GM23338 (cell line): ENCODE data around the gene ATP2B1. TPM values are rescaled to one million over a fixed set of nuclear protein-coding genes. Genes with fewer than 3 reads are reported as not detected.

ENCODE experiments used
- ATAC-seq: fragments of 200-7000 bp; cut with Tn5 transposase; 3 replicates; pipeline ENCODE4 v1.9.1; 2020
- DNase-seq: peaks from one replicate; pipeline ENCODE4 v3.0.0-alpha.2; 2015; ENCODE audit warnings: low spot score
- H2AFZ ChIP-seq: fragments of 200-600 bp; sonication (generic); 2 replicates; pipeline ENCODE4 v1.8.0; 2016; ENCODE audit warnings: antibody characterized with exemption, mild to moderate bottlenecking, moderate library complexity
- H3F3A ChIP-seq: fragments of 200-600 bp; sonication (generic); replicated peaks from 2 replicates; pipeline ENCODE4 v1.8.0; 2017; ENCODE audit warnings: antibody characterized with exemption, mixed run types, low read depth
- H3K27ac ChIP-seq: fragments of 200-600 bp; sonication (generic); 2 replicates; pipeline ENCODE4 v1.6.1; 2016; ENCODE audit warnings: low read depth
- H3K27me3 ChIP-seq: fragments of 200-600 bp; sonication (generic); 2 replicates; pipeline ENCODE4 v1.8.0; 2016; ENCODE audit warnings: mild to moderate bottlenecking, mixed run types, moderate library complexity; ENCODE audit not compliant: insufficient read depth
- H3K36me3 ChIP-seq: fragments of 200-600 bp; sonication (generic); 2 replicates; pipeline ENCODE4 v1.8.0; 2016; ENCODE audit warnings: mild to moderate bottlenecking; ENCODE audit not compliant: insufficient read depth
- H3K4me1 ChIP-seq: fragments of 200-600 bp; sonication (generic); 2 replicates; pipeline ENCODE4 v1.8.0; 2016; ENCODE audit warnings: mild to moderate bottlenecking, moderate library complexity; ENCODE audit not compliant: insufficient read depth
- H3K4me2 ChIP-seq: fragments of 200-600 bp; sonication (generic); 2 replicates; pipeline ENCODE4 v1.7.1; 2017; ENCODE audit warnings: mixed run types
- H3K4me3 ChIP-seq: fragments of 200-600 bp; sonication (generic); 2 replicates; pipeline ENCODE4 v1.6.1; 2016; ENCODE audit warnings: mixed run types
- H3K79me2 ChIP-seq: fragments of 200-600 bp; sonication (generic); replicated peaks from 2 replicates; pipeline ENCODE4 v1.8.0; 2017; ENCODE audit warnings: mild to moderate bottlenecking; ENCODE audit not compliant: insufficient read depth
- H3K9me2 ChIP-seq: fragments of 200-600 bp; sonication (generic); 2 replicates; pipeline ENCODE4 v1.8.0; 2017; ENCODE audit not compliant: insufficient read depth
- H4K20me1 ChIP-seq: fragments of 200-600 bp; sonication (generic); replicated peaks from 2 replicates; pipeline ENCODE4 v1.8.0; 2017; ENCODE audit warnings: mild to moderate bottlenecking; ENCODE audit not compliant: insufficient read depth
- H3K27ac Mint-ChIP-seq: 2 replicates; pipeline ENCODE4 v1.8.0; 2020; ENCODE audit warnings: inconsistent platforms, mild to moderate bottlenecking, moderate library complexity, mixed read lengths
- H3K27me3 Mint-ChIP-seq: 3 replicates; pipeline ENCODE4 v1.8.0; 2022; ENCODE audit warnings: low read depth, mild to moderate bottlenecking, moderate library complexity, mixed read lengths, inconsistent platforms; ENCODE audit not compliant: insufficient read depth, poor library complexity
- H3K36me3 Mint-ChIP-seq: 3 replicates; pipeline ENCODE4 v1.8.0; 2021; ENCODE audit warnings: low read depth, mild to moderate bottlenecking, inconsistent platforms, moderate library complexity, mixed read lengths
- H3K4me1 Mint-ChIP-seq: 3 replicates; pipeline ENCODE4 v1.8.0; 2020; ENCODE audit warnings: mild to moderate bottlenecking, inconsistent platforms, mixed read lengths
- H3K4me3 Mint-ChIP-seq: 3 replicates; pipeline ENCODE4 v1.8.0; 2021; ENCODE audit warnings: moderate library complexity, mild to moderate bottlenecking, inconsistent platforms, mixed read lengths
- H3K9me3 Mint-ChIP-seq: 3 replicates; pipeline ENCODE4 v1.8.0; 2020; ENCODE audit warnings: moderate library complexity, mild to moderate bottlenecking, inconsistent platforms, mixed read lengths
- CREB1 ChIP-seq: fragments of 250-450 bp; sonication (Bioruptor Pico); IDR thresholded peaks from 2 replicates; pipeline ENCODE4 v1.5.0; 2020; ENCODE audit warnings: low read depth, mild to moderate bottlenecking, moderate library complexity
- CTCF ChIP-seq, 2 experiments: fragments of 200-600 bp in 1 of 2; sonication (generic) in 1 of 2; conservative IDR thresholded peaks; 2 replicates each; pipeline versions ENCODE4 v1.5.1 to v1.6.1; 2016 to 2017; ENCODE audit warnings: antibody characterized with exemption in 2 of 2, low read depth in 2 of 2, mild to moderate bottlenecking in 2 of 2, moderate library complexity in 1 of 2
- ETS1 ChIP-seq: IDR thresholded peaks from 2 replicates; pipeline ENCODE4 v1.6.1; 2016; ENCODE audit warnings: antibody characterized with exemption
- EZH2 ChIP-seq: fragments of 200-600 bp; sonication (generic); IDR thresholded peaks from one replicate; pipeline ENCODE4 v1.8.0; 2017; ENCODE audit warnings: antibody characterized with exemption, mild to moderate bottlenecking, low read depth; ENCODE audit not compliant: unreplicated experiment
- EZH2phosphoT487 ChIP-seq: fragments of 200-600 bp; sonication (generic); IDR thresholded peaks from one replicate; pipeline ENCODE4 v1.8.1; 2018; ENCODE audit warnings: antibody characterized with exemption; ENCODE audit not compliant: unreplicated experiment
- JUNB ChIP-seq: IDR thresholded peaks from one replicate; pipeline ENCODE4 v1.6.1; 2016; ENCODE audit warnings: antibody characterized with exemption; ENCODE audit not compliant: unreplicated experiment
- NANOG ChIP-seq: IDR thresholded peaks from 2 replicates; pipeline ENCODE4 v1.6.1; 2016; ENCODE audit warnings: antibody characterized with exemption, borderline replicate concordance
- POLR2AphosphoS5 ChIP-seq: IDR thresholded peaks from 2 replicates; pipeline ENCODE4 v1.6.1; 2016; ENCODE audit warnings: antibody characterized with exemption, low read depth
- STAT1 ChIP-seq: IDR thresholded peaks from one replicate; pipeline ENCODE4 v1.6.1; 2016; ENCODE audit warnings: antibody characterized with exemption; ENCODE audit not compliant: unreplicated experiment
- ZNF114 ChIP-seq: fragments of 250-450 bp; sonication (Bioruptor Pico); IDR thresholded peaks from 2 replicates; pipeline ENCODE4 v1.5.0; 2020; ENCODE audit warnings: mild to moderate bottlenecking, moderate library complexity
- ZNF331 ChIP-seq: fragments of 250-450 bp; sonication (Bioruptor Pico); IDR thresholded peaks from 2 replicates; pipeline ENCODE4 v1.5.0; 2020; ENCODE audit warnings: low read depth, mild to moderate bottlenecking, moderate library complexity
- polyA plus RNA-seq: library from polyadenylated mRNA; unstranded; fragments of >200 nt; fragmentation: Nextera tagmentation; extraction: Ambion mirVana; gene quantifications from 2 replicates; pipeline ENCODE4 v1.2.1, GENCODE V29; 2016
- total RNA-seq: library from RNA; depleted of rRNA; stranded (reverse); fragments of >200 nt; shearing (Covaris generic); gene quantifications from 2 replicates; pipeline ENCODE4 v1.2.3, GENCODE V29; 2014
- TF ChIP-seq, protein P1 (sequence below): fragments of 250-450 bp; sonication (Bioruptor Pico); IDR thresholded peaks from 2 replicates; pipeline ENCODE4 v1.5.0; 2020; ENCODE audit warnings: mild to moderate bottlenecking, moderate library complexity
- TF ChIP-seq, protein P2 (sequence below): IDR thresholded peaks from one replicate; pipeline ENCODE4 v1.6.1; 2018; ENCODE audit warnings: antibody characterized with exemption; ENCODE audit not compliant: unreplicated experiment

The ATP2B1 gene
- total and polyA plus RNA-seq, 2 experiments from 2014 or later, result 39.3 to 42.3 TPM

DNA sequence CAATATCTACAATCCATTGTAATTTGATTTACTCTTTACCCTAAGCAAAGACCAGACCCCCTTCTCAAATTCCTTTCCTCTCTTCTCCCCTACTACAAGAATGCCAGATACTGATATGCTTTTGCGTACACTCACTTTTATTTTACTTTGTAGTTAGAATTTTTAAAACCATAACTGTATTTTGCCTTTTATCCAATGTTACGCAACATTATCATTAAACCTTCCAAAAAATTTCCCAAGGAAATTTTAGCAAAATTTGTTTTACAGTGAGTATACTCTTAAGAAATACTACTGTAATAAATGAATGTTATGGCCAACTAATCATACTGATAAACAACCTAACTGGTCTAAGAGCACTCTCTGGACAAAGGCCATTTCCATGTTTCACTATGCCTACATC lies 22.3 kb downstream of the ATP2B1 start:
- no peak for DNase-seq

More for the DNA sequence above, 22.3 kb downstream of the ATP2B1 start:
- no peak overlapping the region for H3K4me3 ChIP-seq
- peaks cover 9% of the 10 kb centered on the region; the same call in 1 of the 3 replicates for H3K36me3 Mint-ChIP-seq
- peaks cover 10% of the 10 kb centered on the region for H4K20me1 ChIP-seq
- no peaks in the 10 kb centered on the region for H3F3A ChIP-seq
- no peak for ATAC-seq
- H2AFZ ChIP-seq, result no peak overlapping the region
- H3K27me3 Mint-ChIP-seq, result no peaks in the 10 kb centered on the region
- peaks cover 11% of the 10 kb centered on the region for H3K4me1 Mint-ChIP-seq
- H3K79me2 ChIP-seq, result peaks cover 87% of the 10 kb centered on the region
- TF ChIP-seq NANOG (no peak), CTCF (conservative IDR thresholded peaks at IDR 0.05; ENCODE audit: low read depth in 2 of 2) (no peak), ZNF331 (CRISPR knock-in tag) (no peak), CREB1 (CRISPR knock-in tag) (no peak), EZH2phosphoT487 (no peak), POLR2AphosphoS5 (no peak), STAT1 (no peak), JUNB (no peak), ETS1 (no peak), EZH2 (no peak), ZNF114 (CRISPR knock-in tag) (no peak)
- TF ChIP-seq, protein P1, sequence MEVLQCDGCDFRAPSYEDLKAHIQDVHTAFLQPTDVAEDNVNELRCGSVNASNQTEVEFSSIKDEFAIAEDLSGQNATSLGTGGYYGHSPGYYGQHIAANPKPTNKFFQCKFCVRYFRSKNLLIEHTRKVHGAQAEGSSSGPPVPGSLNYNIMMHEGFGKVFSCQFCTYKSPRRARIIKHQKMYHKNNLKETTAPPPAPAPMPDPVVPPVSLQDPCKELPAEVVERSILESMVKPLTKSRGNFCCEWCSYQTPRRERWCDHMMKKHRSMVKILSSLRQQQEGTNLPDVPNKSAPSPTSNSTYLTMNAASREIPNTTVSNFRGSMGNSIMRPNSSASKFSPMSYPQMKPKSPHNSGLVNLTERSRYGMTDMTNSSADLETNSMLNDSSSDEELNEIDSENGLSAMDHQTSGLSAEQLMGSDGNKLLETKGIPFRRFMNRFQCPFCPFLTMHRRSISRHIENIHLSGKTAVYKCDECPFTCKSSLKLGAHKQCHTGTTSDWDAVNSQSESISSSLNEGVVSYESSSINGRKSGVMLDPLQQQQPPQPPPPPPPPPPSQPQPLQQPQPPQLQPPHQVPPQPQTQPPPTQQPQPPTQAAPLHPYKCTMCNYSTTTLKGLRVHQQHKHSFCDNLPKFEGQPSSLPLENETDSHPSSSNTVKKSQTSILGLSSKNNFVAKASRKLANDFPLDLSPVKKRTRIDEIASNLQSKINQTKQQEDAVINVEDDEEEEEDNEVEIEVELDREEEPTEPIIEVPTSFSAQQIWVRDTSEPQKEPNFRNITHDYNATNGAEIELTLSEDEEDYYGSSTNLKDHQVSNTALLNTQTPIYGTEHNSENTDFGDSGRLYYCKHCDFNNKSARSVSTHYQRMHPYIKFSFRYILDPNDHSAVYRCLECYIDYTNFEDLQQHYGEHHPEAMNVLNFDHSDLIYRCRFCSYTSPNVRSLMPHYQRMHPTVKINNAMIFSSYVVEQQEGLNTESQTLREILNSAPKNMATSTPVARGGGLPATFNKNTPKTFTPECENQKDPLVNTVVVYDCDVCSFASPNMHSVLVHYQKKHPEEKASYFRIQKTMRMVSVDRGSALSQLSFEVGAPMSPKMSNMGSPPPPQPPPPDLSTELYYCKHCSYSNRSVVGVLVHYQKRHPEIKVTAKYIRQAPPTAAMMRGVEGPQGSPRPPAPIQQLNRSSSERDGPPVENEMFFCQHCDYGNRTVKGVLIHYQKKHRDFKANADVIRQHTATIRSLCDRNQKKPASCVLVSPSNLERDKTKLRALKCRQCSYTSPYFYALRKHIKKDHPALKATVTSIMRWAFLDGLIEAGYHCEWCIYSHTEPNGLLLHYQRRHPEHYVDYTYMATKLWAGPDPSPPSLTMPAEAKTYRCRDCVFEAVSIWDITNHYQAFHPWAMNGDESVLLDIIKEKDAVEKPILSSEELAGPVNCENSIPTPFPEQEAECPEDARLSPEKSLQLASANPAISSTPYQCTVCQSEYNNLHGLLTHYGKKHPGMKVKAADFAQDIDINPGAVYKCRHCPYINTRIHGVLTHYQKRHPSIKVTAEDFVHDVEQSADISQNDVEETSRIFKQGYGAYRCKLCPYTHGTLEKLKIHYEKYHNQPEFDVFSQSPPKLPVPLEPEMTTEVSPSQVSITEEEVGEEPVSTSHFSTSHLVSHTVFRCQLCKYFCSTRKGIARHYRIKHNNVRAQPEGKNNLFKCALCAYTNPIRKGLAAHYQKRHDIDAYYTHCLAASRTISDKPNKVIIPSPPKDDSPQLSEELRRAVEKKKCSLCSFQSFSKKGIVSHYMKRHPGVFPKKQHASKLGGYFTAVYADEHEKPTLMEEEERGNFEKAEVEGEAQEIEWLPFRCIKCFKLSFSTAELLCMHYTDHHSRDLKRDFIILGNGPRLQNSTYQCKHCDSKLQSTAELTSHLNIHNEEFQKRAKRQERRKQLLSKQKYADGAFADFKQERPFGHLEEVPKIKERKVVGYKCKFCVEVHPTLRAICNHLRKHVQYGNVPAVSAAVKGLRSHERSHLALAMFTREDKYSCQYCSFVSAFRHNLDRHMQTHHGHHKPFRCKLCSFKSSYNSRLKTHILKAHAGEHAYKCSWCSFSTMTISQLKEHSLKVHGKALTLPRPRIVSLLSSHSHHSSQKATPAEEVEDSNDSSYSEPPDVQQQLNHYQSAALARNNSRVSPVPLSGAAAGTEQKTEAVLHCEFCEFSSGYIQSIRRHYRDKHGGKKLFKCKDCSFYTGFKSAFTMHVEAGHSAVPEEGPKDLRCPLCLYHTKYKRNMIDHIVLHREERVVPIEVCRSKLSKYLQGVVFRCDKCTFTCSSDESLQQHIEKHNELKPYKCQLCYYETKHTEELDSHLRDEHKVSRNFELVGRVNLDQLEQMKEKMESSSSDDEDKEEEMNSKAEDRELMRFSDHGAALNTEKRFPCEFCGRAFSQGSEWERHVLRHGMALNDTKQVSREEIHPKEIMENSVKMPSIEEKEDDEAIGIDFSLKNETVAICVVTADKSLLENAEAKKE (CRISPR knock-in tag), result no peak
- TF ChIP-seq, protein P2, sequence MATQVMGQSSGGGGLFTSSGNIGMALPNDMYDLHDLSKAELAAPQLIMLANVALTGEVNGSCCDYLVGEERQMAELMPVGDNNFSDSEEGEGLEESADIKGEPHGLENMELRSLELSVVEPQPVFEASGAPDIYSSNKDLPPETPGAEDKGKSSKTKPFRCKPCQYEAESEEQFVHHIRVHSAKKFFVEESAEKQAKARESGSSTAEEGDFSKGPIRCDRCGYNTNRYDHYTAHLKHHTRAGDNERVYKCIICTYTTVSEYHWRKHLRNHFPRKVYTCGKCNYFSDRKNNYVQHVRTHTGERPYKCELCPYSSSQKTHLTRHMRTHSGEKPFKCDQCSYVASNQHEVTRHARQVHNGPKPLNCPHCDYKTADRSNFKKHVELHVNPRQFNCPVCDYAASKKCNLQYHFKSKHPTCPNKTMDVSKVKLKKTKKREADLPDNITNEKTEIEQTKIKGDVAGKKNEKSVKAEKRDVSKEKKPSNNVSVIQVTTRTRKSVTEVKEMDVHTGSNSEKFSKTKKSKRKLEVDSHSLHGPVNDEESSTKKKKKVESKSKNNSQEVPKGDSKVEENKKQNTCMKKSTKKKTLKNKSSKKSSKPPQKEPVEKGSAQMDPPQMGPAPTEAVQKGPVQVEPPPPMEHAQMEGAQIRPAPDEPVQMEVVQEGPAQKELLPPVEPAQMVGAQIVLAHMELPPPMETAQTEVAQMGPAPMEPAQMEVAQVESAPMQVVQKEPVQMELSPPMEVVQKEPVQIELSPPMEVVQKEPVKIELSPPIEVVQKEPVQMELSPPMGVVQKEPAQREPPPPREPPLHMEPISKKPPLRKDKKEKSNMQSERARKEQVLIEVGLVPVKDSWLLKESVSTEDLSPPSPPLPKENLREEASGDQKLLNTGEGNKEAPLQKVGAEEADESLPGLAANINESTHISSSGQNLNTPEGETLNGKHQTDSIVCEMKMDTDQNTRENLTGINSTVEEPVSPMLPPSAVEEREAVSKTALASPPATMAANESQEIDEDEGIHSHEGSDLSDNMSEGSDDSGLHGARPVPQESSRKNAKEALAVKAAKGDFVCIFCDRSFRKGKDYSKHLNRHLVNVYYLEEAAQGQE, result no peak
- no peaks in the 10 kb centered on the region for H3K36me3 ChIP-seq
- peaks cover 15% of the 10 kb centered on the region; the same call in 2 of the 3 replicates for H3K9me3 Mint-ChIP-seq
- no peak overlapping the region for H3K4me2 ChIP-seq
- peaks cover 11% of the 10 kb centered on the region for H3K4me1 ChIP-seq
- H3K9me2 ChIP-seq, result no peaks in the 10 kb centered on the region
- no peak overlapping the region for H3K27ac Mint-ChIP-seq
- no peak overlapping the region for H3K27ac ChIP-seq
- H3K4me3 Mint-ChIP-seq, result no peak overlapping the region
- no peaks in the 10 kb centered on the region for H3K27me3 ChIP-seq
